Stimulated activated naive CD8-positive, alpha-beta T cell treated with anti-CD3 and anti-CD28 coated beads, Interleukin-15, Interleukin-2, amounts not matched to agents 100 ng/mL and 50 ng/mL, for 24 hours (primary cell): Measurements from ENCODE around the gene SULT1A2.
"Not testable (repeated sequence)": the region's sequence is repeated elsewhere in the genome, so short reads cannot be mapped to it uniquely, and the experiment has no call there.

Source experiments
- H3K27ac Mint-ChIP-seq: one replicate; pipeline ENCODE4 v1.8.0; 2021; ENCODE audit warnings: mild to moderate bottlenecking, mixed read lengths
- H3K27me3 Mint-ChIP-seq: one replicate; pipeline ENCODE4 v1.8.0; 2021; ENCODE audit warnings: mixed read lengths
- H3K36me3 Mint-ChIP-seq: one replicate; pipeline ENCODE4 v1.8.0; 2021; ENCODE audit warnings: low read depth, mixed read lengths
- H3K4me1 Mint-ChIP-seq: one replicate; pipeline ENCODE4 v1.8.0; 2021; ENCODE audit warnings: low read depth, mixed read lengths
- H3K4me3 Mint-ChIP-seq: one replicate; pipeline ENCODE4 v1.8.0; 2021; ENCODE audit warnings: mild to moderate bottlenecking, mixed read lengths
- H3K9me3 Mint-ChIP-seq: one replicate; pipeline ENCODE4 v1.8.0; 2021; ENCODE audit warnings: mixed read lengths

The SULT1A2 gene

GRCh38 chr16:28602529-28602928, 5.7 kb upstream of the SULT1A2 start:
- Mint-ChIP-seq H3K36me3 (no peaks in the 10 kb centered on the region), H3K27ac (no peak overlapping the region), H3K4me1 (no peaks in the 10 kb centered on the region), H3K4me3 (no peak overlapping the region), H3K27me3 (no peaks in the 10 kb centered on the region), H3K9me3 (no peaks in the 10 kb centered on the region)

GRCh38 chr16:28602062-28602461, 5.2 kb upstream of the SULT1A2 start:
- not testable (repeated sequence) for H3K9me3 Mint-ChIP-seq, H3K27me3 Mint-ChIP-seq, H3K36me3 Mint-ChIP-seq, H3K27ac Mint-ChIP-seq, H3K4me1 Mint-ChIP-seq, H3K4me3 Mint-ChIP-seq

GRCh38 chr16:28601589-28601988, 4.7 kb upstream of the SULT1A2 start:
- not testable (repeated sequence) for H3K27ac Mint-ChIP-seq, H3K36me3 Mint-ChIP-seq, H3K27me3 Mint-ChIP-seq, H3K4me1 Mint-ChIP-seq, H3K9me3 Mint-ChIP-seq, H3K4me3 Mint-ChIP-seq

- not testable (repeated sequence) for H3K27ac Mint-ChIP-seq, H3K4me1 Mint-ChIP-seq, H3K9me3 Mint-ChIP-seq, H3K4me3 Mint-ChIP-seq, H3K36me3 Mint-ChIP-seq, H3K27me3 Mint-ChIP-seq
Measured at GRCh38 chr16:28600965-28601364, 4.1 kb upstream of the SULT1A2 start.

- H3K27ac Mint-ChIP-seq = not testable (repeated sequence)
Measured at GRCh38 chr16:28599377-28600285, 2.8 kb upstream of the SULT1A2 start.

GRCh38 chr16:28597692-28598261, 927 bp upstream of the SULT1A2 start:
- Mint-ChIP-seq H3K27me3 (no peaks in the 10 kb centered on the region), H3K4me3 (no peak overlapping the region), H3K36me3 (no peaks in the 10 kb centered on the region), H3K27ac (no peak overlapping the region), H3K9me3 (no peaks in the 10 kb centered on the region), H3K4me1 (no peaks in the 10 kb centered on the region)

More at GRCh38 chr16:28599377-28600285, 2.8 kb upstream of the SULT1A2 start:
- not testable (repeated sequence) for H3K9me3 Mint-ChIP-seq, H3K36me3 Mint-ChIP-seq, H3K27me3 Mint-ChIP-seq, H3K4me3 Mint-ChIP-seq, H3K4me1 Mint-ChIP-seq

GRCh38 chr16:28596115-28596630, 677 bp downstream of the SULT1A2 start:
- Mint-ChIP-seq H3K27ac (no peak overlapping the region), H3K36me3 (no peaks in the 10 kb centered on the region), H3K4me3 (no peak overlapping the region), H3K9me3 (no peaks in the 10 kb centered on the region), H3K27me3 (no peaks in the 10 kb centered on the region), H3K4me1 (no peaks in the 10 kb centered on the region)

- not testable (repeated sequence) for H3K36me3 Mint-ChIP-seq, H3K9me3 Mint-ChIP-seq, H3K27me3 Mint-ChIP-seq, H3K4me3 Mint-ChIP-seq, H3K4me1 Mint-ChIP-seq, H3K27ac Mint-ChIP-seq
Measured at GRCh38 chr16:28595451-28595850, 1.4 kb downstream of the SULT1A2 start.

- peaks cover 5% of the 10 kb centered on the region for H3K36me3 Mint-ChIP-seq
- no peaks in the 10 kb centered on the region for H3K27me3 Mint-ChIP-seq
- no peak overlapping the region for H3K27ac Mint-ChIP-seq
- no peaks in the 10 kb centered on the region for H3K4me1 Mint-ChIP-seq
- no peaks in the 10 kb centered on the region for H3K9me3 Mint-ChIP-seq
- no peak overlapping the region for H3K4me3 Mint-ChIP-seq
Measured at GRCh38 chr16:28592979-28593553, 3.8 kb downstream of the SULT1A2 start.

GRCh38 chr16:28592511-28592910, 4.3 kb downstream of the SULT1A2 start:
- no peak overlapping the region for H3K27ac Mint-ChIP-seq
- no peak overlapping the region for H3K4me3 Mint-ChIP-seq
- no peaks in the 10 kb centered on the region for H3K9me3 Mint-ChIP-seq
- H3K27me3 Mint-ChIP-seq = no peaks in the 10 kb centered on the region
- no peaks in the 10 kb centered on the region for H3K4me1 Mint-ChIP-seq
- H3K36me3 Mint-ChIP-seq = peaks cover 7% of the 10 kb centered on the region

- H3K27ac Mint-ChIP-seq = no peak overlapping the region
- no peaks in the 10 kb centered on the region for H3K4me1 Mint-ChIP-seq
- H3K9me3 Mint-ChIP-seq = no peaks in the 10 kb centered on the region
- no peaks in the 10 kb centered on the region for H3K27me3 Mint-ChIP-seq
- peaks cover 13% of the 10 kb centered on the region for H3K36me3 Mint-ChIP-seq
- H3K4me3 Mint-ChIP-seq = no peak overlapping the region
Measured at GRCh38 chr16:28591355-28591754, 5.5 kb downstream of the SULT1A2 start.

GRCh38 chr16:28590384-28591340, 6.2 kb downstream of the SULT1A2 start:
- Mint-ChIP-seq H3K27ac (no peak overlapping the region), H3K4me3 (no peak overlapping the region), H3K9me3 (no peaks in the 10 kb centered on the region), H3K4me1 (no peaks in the 10 kb centered on the region), H3K27me3 (no peaks in the 10 kb centered on the region), H3K36me3 (peaks cover 13% of the 10 kb centered on the region)

GRCh38 chr16:28589930-28590329, 6.9 kb downstream of the SULT1A2 start:
- Mint-ChIP-seq H3K27me3 (no peaks in the 10 kb centered on the region), H3K27ac (no peak overlapping the region), H3K4me1 (no peaks in the 10 kb centered on the region), H3K4me3 (no peak overlapping the region), H3K9me3 (no peaks in the 10 kb centered on the region), H3K36me3 (peaks cover 18% of the 10 kb centered on the region)

GRCh38 chr16:28589069-28589468, 7.8 kb downstream of the SULT1A2 start:
- Mint-ChIP-seq H3K27ac (no peak overlapping the region), H3K27me3 (no peaks in the 10 kb centered on the region), H3K9me3 (no peaks in the 10 kb centered on the region), H3K4me1 (no peaks in the 10 kb centered on the region), H3K36me3 (peaks cover 22% of the 10 kb centered on the region), H3K4me3 (no peak overlapping the region)
